Keratinocyte (primary cell): ENCODE results near the gene HHIPL1. TPM values are rescaled to one million over a fixed set of nuclear protein-coding genes. Genes with fewer than 3 reads are reported as not detected.

Experiments used
- DNase-seq: peaks from one replicate; pipeline ENCODE4 v3.0.0-alpha.2; 2011; ENCODE audit warnings: low read depth, missing footprints, low spot score
- FAIRE-seq: peaks from 2 replicates; lab custom pipeline; 2011; peaks lifted over from hg19 to GRCh38; lab: Jason Lieb, UNC
- H2AFZ ChIP-seq: 2 replicates; pipeline ENCODE4 v1.6.0; 2012; ENCODE audit warnings: low read length, control low read depth, inconsistent platforms; ENCODE audit not compliant: control insufficient read depth
- H3K27ac ChIP-seq: 2 replicates; pipeline ENCODE4 v1.5.1; 2011; ENCODE audit warnings: low read length; ENCODE audit not compliant: control insufficient read depth, insufficient read depth
- H3K27me3 ChIP-seq: 3 replicates; pipeline ENCODE4 v1.6.0; 2011; ENCODE audit warnings: low read length; ENCODE audit not compliant: control insufficient read depth, insufficient read depth; ENCODE audit errors: extremely low read depth
- H3K36me3 ChIP-seq, 2 experiments: 2 replicates in 1 of 2; 3 replicates in 1 of 2; pipeline ENCODE4 v1.5.1; 2011; ENCODE audit warnings: low read length in 2 of 2, mild to moderate bottlenecking in 1 of 2; ENCODE audit not compliant: control insufficient read depth in 2 of 2, insufficient read depth in 2 of 2; ENCODE audit errors: extremely low read depth in 1 of 2
- H3K4me1 ChIP-seq: 3 replicates; pipeline ENCODE4 v1.5.1; 2011; ENCODE audit warnings: low read length; ENCODE audit not compliant: control insufficient read depth, insufficient read depth; ENCODE audit errors: extremely low read depth
- H3K4me2 ChIP-seq: 3 replicates; pipeline ENCODE4 v1.6.0; 2011; ENCODE audit warnings: low read depth, low read length; ENCODE audit not compliant: control insufficient read depth, insufficient read depth; ENCODE audit errors: extremely low read depth
- H3K4me3 ChIP-seq, 3 experiments: fragments of 200-600 bp in 1 of 3; sonication (generic) in 1 of 3; 2 replicates in 2 of 3; 3 replicates in 1 of 3; pipeline ENCODE4 v1.5.1; 2011 to 2016; ENCODE audit warnings: low read length in 3 of 3, mild to moderate bottlenecking in 3 of 3, control low read depth in 2 of 3, inconsistent platforms in 1 of 3, low read depth in 1 of 3, mixed read lengths in 1 of 3, mixed run types in 1 of 3, moderate library complexity in 1 of 3; ENCODE audit not compliant: control insufficient read depth in 2 of 3, insufficient read depth in 2 of 3; ENCODE audit errors: extremely low read depth in 1 of 3
- H3K79me2 ChIP-seq: 2 replicates; pipeline ENCODE4 v1.6.0; 2012; ENCODE audit warnings: low read length; ENCODE audit not compliant: control insufficient read depth, insufficient read depth
- H3K9ac ChIP-seq: 3 replicates; pipeline ENCODE4 v1.6.0; 2011; ENCODE audit warnings: low read length; ENCODE audit not compliant: control insufficient read depth, insufficient read depth; ENCODE audit errors: extremely low read depth
- H3K9me1 ChIP-seq: 3 replicates; pipeline ENCODE4 v1.6.0; 2011; ENCODE audit warnings: low read length; ENCODE audit not compliant: control insufficient read depth, insufficient read depth; ENCODE audit errors: extremely low read depth
- H3K9me3 ChIP-seq: 2 replicates; pipeline ENCODE4 v1.5.1; 2012; ENCODE audit warnings: low read depth, low read length; ENCODE audit not compliant: control insufficient read depth
- H4K20me1 ChIP-seq: 3 replicates; pipeline ENCODE4 v1.6.0; 2011; ENCODE audit warnings: low read length; ENCODE audit not compliant: control insufficient read depth, insufficient read depth; ENCODE audit errors: extremely low read depth
- CTCF ChIP-seq, 3 experiments: IDR thresholded peaks in 1 of 3; conservative IDR thresholded peaks in 1 of 3; optimal IDR thresholded peaks in 1 of 3; 2 replicates in 2 of 3; 3 replicates in 1 of 3; pipeline versions ENCODE3 to v1.5.1; 2011; ENCODE audit warnings: low read length in 3 of 3, mild to moderate bottlenecking in 3 of 3, moderate library complexity in 2 of 3, control low read depth in 1 of 3, inconsistent platforms in 1 of 3; ENCODE audit not compliant: insufficient read depth in 2 of 3; ENCODE audit errors: extremely low read depth in 1 of 3
- EZH2 ChIP-seq: IDR thresholded peaks from one replicate; pipeline ENCODE4 v1.6.1; 2012; ENCODE audit warnings: inconsistent platforms, mild to moderate bottlenecking, low read length, moderate library complexity
- dilution Hi-C: fragments of 300-500 bp; cut with MboI; formaldehyde crosslinking; loops from one replicate; pipeline ENCODE4 v1.7.0; 2020; ENCODE audit warnings: low sequenced_read_pairs; ENCODE audit not compliant: extremely low pct_ligation_motif_present
- polyA plus RNA-seq, 5 experiments: library from polyadenylated mRNA; depleted of rRNA in 3 of 5; stranded (reverse) in 3 of 5; stranded (forward) in 1 of 5; unstranded in 1 of 5; fragments of >200 nt; gene quantifications; 1 replicate in 1 of 5; 2 replicates in 3 of 5; 3 replicates in 1 of 5; pipeline versions ENCODE4 v1.2.1 to v1.2.3, GENCODE V29; 2011 to 2012; ENCODE audit warnings: missing spikeins in 2 of 5, low read depth in 1 of 5, low replicate concordance in 1 of 5

Gene HHIPL1
- polyA plus RNA-seq, 1 donor (not counting 4 experiments of a cell fraction or from before 2014, with no cell fraction given) = 0.08 TPM

- Histone ChIP-seq H3K9me3 (no peaks in the 10 kb centered on the region), H3K27ac (no peak overlapping the region), H3K9me1 (no peaks in the 10 kb centered on the region), H3K36me3 (no peaks in the 10 kb centered on the region), H3K4me3 (no peak overlapping the region), H3K4me2 (no peak overlapping the region), H3K27me3 (peaks cover 58% of the 10 kb centered on the region), H2AFZ (no peak overlapping the region), H3K9ac (no peak overlapping the region), H4K20me1 (peaks cover 3% of the 10 kb centered on the region), H3K4me1 (no peaks in the 10 kb centered on the region), H3K79me2 (no peaks in the 10 kb centered on the region)
- dilution Hi-C loops = no loop called here
- TF ChIP-seq EZH2 (no peak), CTCF (optimal IDR thresholded peaks at IDR 0.05 in 1 of 3, IDR thresholded peaks at IDR 0.05 in 1 of 3, conservative IDR thresholded peaks at IDR 0.05 in 1 of 3; ENCODE audit: extremely low read depth in 1 of 3, insufficient read depth in 2 of 3, low read length in 3 of 3) (no peak)
- DNase-seq = no peak
- FAIRE-seq = no peak
Measured at GRCh38 chr14:99656171-99656570, 11.2 kb downstream of the HHIPL1 start.

- H3K9me1 ChIP-seq = no peaks in the 10 kb centered on the region
- DNase-seq = no peak
- no peak overlapping the region for H3K27ac ChIP-seq
- no peaks in the 10 kb centered on the region for H3K79me2 ChIP-seq
- H2AFZ ChIP-seq = no peak overlapping the region
- H3K9ac ChIP-seq = no peak overlapping the region
- H3K9me3 ChIP-seq = no peaks in the 10 kb centered on the region
- H4K20me1 ChIP-seq = peaks cover 3% of the 10 kb centered on the region
- no peak overlapping the region for H3K4me2 ChIP-seq
- dilution Hi-C loops = no loop called here
- no peaks in the 10 kb centered on the region for H3K4me1 ChIP-seq
- TF ChIP-seq EZH2 = no peak
- no peak for TF ChIP-seq CTCF (optimal IDR thresholded peaks at IDR 0.05 in 1 of 3, IDR thresholded peaks at IDR 0.05 in 1 of 3, conservative IDR thresholded peaks at IDR 0.05 in 1 of 3; ENCODE audit: extremely low read depth in 1 of 3, insufficient read depth in 2 of 3, low read length in 3 of 3)
- peaks cover 65% of the 10 kb centered on the region for H3K27me3 ChIP-seq
- FAIRE-seq = no peak
- no peaks in the 10 kb centered on the region for H3K36me3 ChIP-seq
- no peak overlapping the region for H3K4me3 ChIP-seq
Measured at GRCh38 chr14:99657645-99658155, 12.8 kb downstream of the HHIPL1 start.
